ENCODE measurements around the gene PLCB4.

PLCB4 gene

DNA sequence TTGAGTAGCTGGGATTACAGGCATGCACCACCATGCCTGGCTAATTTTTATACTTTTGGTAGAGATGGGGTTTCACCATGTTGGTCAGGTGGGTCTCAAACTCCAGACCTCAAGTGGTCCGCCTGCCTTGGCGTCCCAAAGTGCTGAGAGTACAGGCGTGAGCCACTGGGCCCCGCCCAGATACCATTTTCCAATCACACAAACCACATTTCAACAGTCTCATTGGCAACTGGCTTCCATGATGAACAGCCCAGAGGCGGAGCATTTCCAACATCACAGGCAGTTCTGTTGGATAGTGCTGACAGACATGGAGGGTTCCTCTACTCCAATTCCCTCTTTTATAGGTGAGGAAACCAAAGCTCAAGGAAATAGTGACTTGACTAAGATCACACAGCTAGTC is 43.9 kb upstream of the PLCB4 start:
- DNase-seq (ENCODE audit: low read depth) = no peak
- TF ChIP-seq, protein P1, sequence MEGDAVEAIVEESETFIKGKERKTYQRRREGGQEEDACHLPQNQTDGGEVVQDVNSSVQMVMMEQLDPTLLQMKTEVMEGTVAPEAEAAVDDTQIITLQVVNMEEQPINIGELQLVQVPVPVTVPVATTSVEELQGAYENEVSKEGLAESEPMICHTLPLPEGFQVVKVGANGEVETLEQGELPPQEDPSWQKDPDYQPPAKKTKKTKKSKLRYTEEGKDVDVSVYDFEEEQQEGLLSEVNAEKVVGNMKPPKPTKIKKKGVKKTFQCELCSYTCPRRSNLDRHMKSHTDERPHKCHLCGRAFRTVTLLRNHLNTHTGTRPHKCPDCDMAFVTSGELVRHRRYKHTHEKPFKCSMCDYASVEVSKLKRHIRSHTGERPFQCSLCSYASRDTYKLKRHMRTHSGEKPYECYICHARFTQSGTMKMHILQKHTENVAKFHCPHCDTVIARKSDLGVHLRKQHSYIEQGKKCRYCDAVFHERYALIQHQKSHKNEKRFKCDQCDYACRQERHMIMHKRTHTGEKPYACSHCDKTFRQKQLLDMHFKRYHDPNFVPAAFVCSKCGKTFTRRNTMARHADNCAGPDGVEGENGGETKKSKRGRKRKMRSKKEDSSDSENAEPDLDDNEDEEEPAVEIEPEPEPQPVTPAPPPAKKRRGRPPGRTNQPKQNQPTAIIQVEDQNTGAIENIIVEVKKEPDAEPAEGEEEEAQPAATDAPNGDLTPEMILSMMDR (IDR thresholded peaks at IDR 0.05; ENCODE audit: insufficient read depth, low read depth, low read length, missing control alignments) = no peak
- H3K4me3 ChIP-seq (ENCODE audit: low read depth, low read length) = no peak overlapping the region

DNA sequence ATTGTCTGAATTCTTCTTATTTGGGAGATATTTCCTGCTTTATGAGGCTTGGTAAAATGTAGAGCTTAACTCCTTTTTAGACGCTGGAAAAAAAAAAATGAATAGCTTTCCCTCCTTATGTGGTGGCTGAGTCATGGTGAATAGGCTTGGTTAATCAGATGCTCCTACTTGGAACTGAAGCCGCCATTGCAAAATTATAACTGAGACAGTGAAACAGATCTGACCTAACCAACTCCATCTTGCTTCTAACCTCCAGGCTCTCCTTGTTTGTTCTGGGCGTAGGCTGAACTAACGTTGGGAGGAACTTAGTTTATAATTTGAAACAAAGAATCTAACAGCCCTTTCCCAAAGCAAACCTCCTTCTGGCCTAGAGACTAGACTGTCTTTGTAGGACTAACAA is 43.2 kb upstream of the PLCB4 start:
- DNase-seq (ENCODE audit: low read depth) = no peak
- no peak overlapping the region for H3K4me3 ChIP-seq (ENCODE audit: low read depth, low read length)
- TF ChIP-seq, protein P1 (IDR thresholded peaks at IDR 0.05; ENCODE audit: insufficient read depth, low read depth, low read length, missing control alignments) = no peak

DNA sequence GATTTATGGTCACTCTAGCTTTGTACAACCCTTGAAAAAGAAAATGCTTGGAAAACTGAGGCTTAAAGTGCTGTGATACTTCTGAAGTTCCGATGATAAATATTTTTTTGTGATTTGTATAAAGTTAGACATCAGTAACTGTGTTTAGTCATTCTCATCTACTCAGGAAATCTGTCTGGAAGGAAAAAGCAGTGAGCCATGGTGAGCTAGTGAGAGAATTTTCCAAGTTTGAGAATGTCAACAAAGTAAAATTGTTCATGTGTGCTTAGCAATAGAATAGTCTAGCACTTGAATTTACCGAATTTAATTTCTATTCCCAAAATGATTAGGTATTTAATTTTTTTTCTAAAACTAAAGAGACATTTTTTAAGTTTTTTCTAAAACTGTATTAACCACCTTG is 41.3 kb upstream of the PLCB4 start:
- H3K4me3 ChIP-seq (ENCODE audit: low read depth, low read length) = no peak overlapping the region
- no peak for DNase-seq (ENCODE audit: low read depth)
- TF ChIP-seq, protein P1 (IDR thresholded peaks at IDR 0.05; ENCODE audit: insufficient read depth, low read depth, low read length, missing control alignments) = no peak

DNA sequence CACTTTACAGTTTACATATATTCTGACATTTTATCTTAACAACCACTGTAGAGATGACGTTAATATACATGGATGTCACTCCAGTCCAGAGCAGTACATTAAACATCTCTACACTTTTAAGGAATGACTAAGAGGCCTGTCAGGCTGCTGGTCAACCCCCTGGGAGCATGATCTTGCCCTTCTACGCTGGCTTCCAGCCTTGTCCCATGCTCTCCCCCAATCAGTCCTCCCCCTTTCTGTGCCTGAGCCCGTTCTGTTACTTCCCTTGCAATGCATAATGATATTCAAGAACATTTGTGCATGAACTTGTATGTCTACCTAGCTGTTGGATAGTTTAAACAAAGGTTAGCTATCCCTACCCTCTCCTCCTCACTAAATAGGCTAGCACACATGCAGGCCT is 40.5 kb upstream of the PLCB4 start:
- no peak for DNase-seq (ENCODE audit: low read depth)
- H3K4me3 ChIP-seq (ENCODE audit: low read depth, low read length) = no peak overlapping the region
- TF ChIP-seq, protein P1 (IDR thresholded peaks at IDR 0.05; ENCODE audit: insufficient read depth, low read depth, low read length, missing control alignments) = no peak

DNA sequence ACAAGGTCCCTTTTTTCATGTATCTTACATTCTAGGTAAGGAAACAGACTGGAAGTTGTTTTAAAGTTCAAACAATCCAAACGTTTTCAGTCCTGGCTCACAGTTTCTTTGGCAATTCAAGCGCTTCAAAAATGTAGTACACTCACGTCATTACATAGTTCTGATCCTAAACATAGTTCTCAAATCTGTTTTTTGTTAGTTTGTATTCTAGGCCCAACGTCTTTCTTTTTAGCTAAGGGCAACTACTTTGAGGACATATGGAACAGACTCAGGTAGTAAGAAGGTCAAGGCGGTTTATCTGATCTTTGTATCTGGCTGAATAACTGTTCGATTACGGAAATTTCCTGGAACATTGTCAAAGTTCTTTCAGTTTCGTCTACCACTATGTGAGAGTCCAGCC is 36.9 kb upstream of the PLCB4 start:
- no peak for DNase-seq (ENCODE audit: low read depth)
- TF ChIP-seq, protein P1 (IDR thresholded peaks at IDR 0.05; ENCODE audit: insufficient read depth, low read depth, low read length, missing control alignments) = no peak
- no peak overlapping the region for H3K4me3 ChIP-seq (ENCODE audit: low read depth, low read length)

DNA sequence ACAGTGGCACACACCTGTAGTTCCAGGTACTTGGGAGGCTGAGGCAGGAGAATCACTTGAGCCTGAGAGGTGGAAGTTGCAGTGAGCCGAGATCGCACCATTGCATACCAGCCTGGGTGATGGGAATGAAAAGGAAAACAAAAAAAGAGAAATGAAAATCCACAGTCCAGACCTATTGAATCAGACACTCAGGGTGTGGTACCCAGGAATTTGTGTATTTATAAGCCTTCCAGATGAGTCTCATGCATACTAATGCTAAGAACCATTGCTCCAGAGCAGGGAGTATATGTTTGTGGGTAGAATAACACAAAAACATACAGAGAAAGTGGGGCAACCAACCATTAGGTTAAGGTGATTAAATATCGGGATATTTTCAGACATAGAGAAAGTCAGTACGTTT is 36.1 kb upstream of the PLCB4 start:
- TF ChIP-seq, protein P1 (IDR thresholded peaks at IDR 0.05; ENCODE audit: insufficient read depth, low read depth, low read length, missing control alignments) = no peak
- DNase-seq (ENCODE audit: low read depth) = no peak
- no peak overlapping the region for H3K4me3 ChIP-seq (ENCODE audit: low read depth, low read length)

DNA sequence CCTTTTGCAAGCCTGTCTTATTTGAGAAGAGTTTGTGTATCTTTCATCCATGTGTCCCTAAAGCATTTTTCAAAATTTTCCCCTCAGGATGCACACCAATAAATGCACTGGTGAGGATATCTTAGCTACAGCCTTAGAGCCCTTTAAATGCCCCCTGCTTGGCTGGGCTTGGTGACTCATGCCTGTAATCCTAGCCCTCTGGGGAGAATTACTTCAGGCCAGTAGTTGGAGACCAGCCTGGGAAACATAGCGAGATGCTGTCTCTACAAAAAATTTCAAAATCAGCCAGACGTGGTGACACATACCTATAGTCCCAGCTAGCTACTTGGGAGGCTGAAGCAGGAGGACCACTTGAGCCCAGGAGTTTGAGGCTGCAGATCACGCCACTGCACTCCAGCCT is 33.8 kb upstream of the PLCB4 start:
- DNase-seq (ENCODE audit: low read depth) = no peak

More for the DNA sequence above, 33.8 kb upstream of the PLCB4 start:
- no peak overlapping the region for H3K4me3 ChIP-seq (ENCODE audit: low read depth, low read length)
- TF ChIP-seq, protein P1 (IDR thresholded peaks at IDR 0.05; ENCODE audit: insufficient read depth, low read depth, low read length, missing control alignments) = no peak

Data from GM12865 (cell line).